CD14-positive monocyte (primary cell): ENCODE data around the gene OBSCN. TPM values are rescaled to one million over a fixed set of nuclear protein-coding genes. Genes with fewer than 3 reads are reported as not detected.
A peak's percentile ranks its signal among the peaks of the same experiment; 100 is the strongest.

ENCODE experiments used
- DNase-seq, 3 donors: peaks; one replicate each; pipeline ENCODE4 v3.0.0-alpha.2; 2011 to 2022
- H2AFZ ChIP-seq: 2 replicates; pipeline ENCODE4 v1.6.0; 2012; ENCODE audit warnings: mild to moderate bottlenecking, low read depth, low read length, inconsistent platforms; ENCODE audit not compliant: insufficient read depth, poor library complexity, severe bottlenecking
- H3K27ac ChIP-seq, 2 donors: 1 replicate in 1 of 2; 2 replicates in 1 of 2; pipeline ENCODE4 v1.5.1; 2012 to 2013; ENCODE audit warnings: low read length in 2 of 2, control low read depth in 1 of 2, inconsistent platforms in 1 of 2, low read depth in 1 of 2, mild to moderate bottlenecking in 1 of 2
- H3K27me3 ChIP-seq, 2 donors: one replicate each; pipeline versions ENCODE4 v1.6.0 to v1.6.1; 2011 to 2013; ENCODE audit warnings: low read length in 2 of 2; ENCODE audit not compliant: control insufficient read depth in 2 of 2, insufficient read depth in 2 of 2
- H3K36me3 ChIP-seq, 2 donors: replicated peaks in 1 of 2; 1 replicate in 1 of 2; 2 replicates in 1 of 2; pipeline versions ENCODE4 v1.5.1 to v1.6.1; 2012 to 2013; ENCODE audit warnings: low read length in 2 of 2, control low read depth in 1 of 2, inconsistent platforms in 1 of 2, mild to moderate bottlenecking in 1 of 2; ENCODE audit not compliant: insufficient read depth in 2 of 2, control insufficient read depth in 1 of 2
- H3K4me1 ChIP-seq, 2 donors: 1 replicate in 1 of 2; 2 replicates in 1 of 2; pipeline versions ENCODE4 v1.5.1 to v1.6.1; 2012 to 2013; ENCODE audit warnings: low read length in 2 of 2, control low read depth in 1 of 2, inconsistent platforms in 1 of 2, mild to moderate bottlenecking in 1 of 2, moderate library complexity in 1 of 2; ENCODE audit not compliant: insufficient read depth in 2 of 2, control insufficient read depth in 1 of 2
- H3K4me2 ChIP-seq: replicated peaks from 2 replicates; pipeline ENCODE3; 2012; ENCODE audit warnings: low read length, moderate library complexity, mild to moderate bottlenecking; ENCODE audit not compliant: poor library complexity, severe bottlenecking; ENCODE audit errors: extremely low read depth
- H3K4me3 ChIP-seq, 3 experiments: fragments of 200-600 bp in 1 of 3; sonication (generic) in 1 of 3; replicated peaks in 1 of 3; 1 replicate in 2 of 3; 2 replicates in 1 of 3; pipeline ENCODE4 v1.5.1; 2011 to 2013; ENCODE audit warnings: low read length in 3 of 3, mild to moderate bottlenecking in 3 of 3, control low read depth in 2 of 3, low read depth in 2 of 3, inconsistent platforms in 1 of 3, moderate library complexity in 1 of 3
- H3K79me2 ChIP-seq: 2 replicates; pipeline ENCODE4 v1.6.0; 2012; ENCODE audit warnings: mild to moderate bottlenecking, control low read depth, inconsistent platforms, low read length, moderate library complexity; ENCODE audit not compliant: insufficient read depth
- H3K9ac ChIP-seq: 2 replicates; pipeline ENCODE4 v1.6.0; 2017; ENCODE audit warnings: low read length, mild to moderate bottlenecking; ENCODE audit not compliant: insufficient read depth, poor library complexity, severe bottlenecking
- H3K9me3 ChIP-seq, 2 donors: replicated peaks in 1 of 2; 1 replicate in 1 of 2; 2 replicates in 1 of 2; pipeline versions ENCODE4 v1.5.1 to v1.6.1; 2012 to 2013; ENCODE audit warnings: low read length in 2 of 2, control low read depth in 1 of 2; ENCODE audit not compliant: control insufficient read depth in 1 of 2, insufficient read depth in 1 of 2
- H4K20me1 ChIP-seq: 2 replicates; pipeline ENCODE4 v1.6.0; 2012; ENCODE audit warnings: mild to moderate bottlenecking, low read length, control low read depth, moderate library complexity; ENCODE audit not compliant: insufficient read depth
- H3K27ac Mint-ChIP-seq, 7 donors: one replicate each; pipeline ENCODE4 v1.8.0; 2020; ENCODE audit warnings: mild to moderate bottlenecking in 7 of 7, mixed read lengths in 7 of 7, moderate library complexity in 6 of 7, inconsistent platforms in 2 of 7
- H3K27me3 Mint-ChIP-seq, 3 donors: one replicate each; pipeline ENCODE4 v1.8.0; 2021 to 2022; ENCODE audit warnings: low read depth in 3 of 3, mild to moderate bottlenecking in 3 of 3, mixed read lengths in 3 of 3, moderate library complexity in 3 of 3, inconsistent platforms in 1 of 3
- H3K36me3 Mint-ChIP-seq, 2 donors: one replicate each; pipeline ENCODE4 v1.8.0; 2020; ENCODE audit warnings: mixed read lengths in 2 of 2, inconsistent platforms in 1 of 2, mild to moderate bottlenecking in 1 of 2
- H3K4me1 Mint-ChIP-seq: one replicate; pipeline ENCODE4 v1.8.0; 2020; ENCODE audit warnings: mild to moderate bottlenecking, mixed read lengths
- H3K4me3 Mint-ChIP-seq, 2 donors: one replicate each; pipeline ENCODE4 v1.8.0; 2020; ENCODE audit warnings: mild to moderate bottlenecking in 2 of 2, mixed read lengths in 2 of 2, moderate library complexity in 1 of 2
- H3K9me3 Mint-ChIP-seq, 7 donors: one replicate each; pipeline ENCODE4 v1.8.0; 2020 to 2022; ENCODE audit warnings: mixed read lengths in 7 of 7, mild to moderate bottlenecking in 6 of 7, moderate library complexity in 6 of 7, inconsistent platforms in 2 of 7
- CTCF ChIP-seq: fragments of 200-600 bp; IDR thresholded peaks from one replicate; pipeline ENCODE4 v1.8.0; 2022; ENCODE audit warnings: antibody characterized with exemption, mild to moderate bottlenecking
- intact Hi-C, 2 donors: fragments of 100-400 bp; cut with micrococcal nuclease; formaldehyde crosslinking; loops; one replicate each; pipeline versions ENCODE4 v1.15.0 to v1.15.1; 2023
- polyA plus RNA-seq, 3 donors: library from polyadenylated mRNA; depleted of rRNA in 1 of 3; unstranded in 2 of 3; stranded (reverse) in 1 of 3; fragments of 300-500 nt in 2 of 3; fragments of >200 nt in 1 of 3; fragmentation: Illumina TruSeq in 2 of 3; gene quantifications; 1 replicate in 2 of 3; 2 replicates in 1 of 3; pipeline ENCODE4 v1.2.3, GENCODE V29; 2012 to 2021

The OBSCN gene
- polyA plus RNA-seq, 3 donors: 0.57 to 1.5 (median 0.76) TPM

- Histone ChIP-seq H4K20me1 (no peaks in the 10 kb centered on the region), H3K4me3 (no peak overlapping the region), H3K4me1 (no peaks in the 10 kb centered on the region), H3K27me3 (peaks cover 0 to 4% of the 10 kb centered on the region in 2 donors), H3K27ac (no peak overlapping the region), H3K79me2 (no peaks in the 10 kb centered on the region), H3K4me2 (no peak overlapping the region), H2AFZ (no peak overlapping the region), H3K36me3 (no peaks in the 10 kb centered on the region), H3K9me3 (no peaks in the 10 kb centered on the region), H3K9ac (no peak overlapping the region)
- TF ChIP-seq CTCF: no peak
- Mint-ChIP-seq H3K4me1 (no peaks in the 10 kb centered on the region), H3K27ac (no peak overlapping the region), H3K27me3 (peaks cover 12 to 22% (median 14%) of the 10 kb centered on the region in 3 donors), H3K4me3 (no peak overlapping the region), H3K9me3 (peaks cover 0 to 3% (median 0%) of the 10 kb centered on the region in 7 donors), H3K36me3 (no peaks in the 10 kb centered on the region)
- DNase-seq: no peak
- intact Hi-C loops: no loop called here
Observed at GRCh38 chr1:228385232-228385631, 177.4 kb downstream of the OBSCN start.

GRCh38 chr1:228387321-228387720 lies 179.5 kb downstream of the OBSCN start:
- Histone ChIP-seq H3K4me3 (no peak overlapping the region), H3K4me1 (no peaks in the 10 kb centered on the region), H3K4me2 (no peak overlapping the region), H2AFZ (no peak overlapping the region), H3K27ac (no peak overlapping the region), H3K9ac (no peak overlapping the region), H3K9me3 (no peaks in the 10 kb centered on the region), H3K36me3 (peaks cover 3 to 5% of the 10 kb centered on the region in 2 donors), H3K27me3 (no peaks in the 10 kb centered on the region), H4K20me1 (peaks cover 6% of the 10 kb centered on the region), H3K79me2 (no peaks in the 10 kb centered on the region)
- no peak for DNase-seq
- Mint-ChIP-seq H3K27me3 (peaks cover 3 to 17% (median 9%) of the 10 kb centered on the region in 3 donors), H3K4me3 (no peak overlapping the region), H3K27ac (peak overlapping the region in 2 of 7 donors; percentile 4 to 55), H3K36me3 (peaks cover 2 to 4% of the 10 kb centered on the region in 2 donors), H3K4me1 (no peaks in the 10 kb centered on the region), H3K9me3 (peaks cover 0 to 3% (median 0%) of the 10 kb centered on the region in 7 donors)
- intact Hi-C loops: no loop called here
- TF ChIP-seq CTCF: no peak
